CD4-positive, CD25-positive, alpha-beta regulatory T cell (primary cell): ENCODE data around the gene PODNL1. TPM values are rescaled to one million over a fixed set of nuclear protein-coding genes. Genes with fewer than 3 reads are reported as not detected.

ENCODE experiments used
- ATAC-seq, 2 donors: fragments of 150-1000 bp; cut with Tn5 transposase; one replicate each; pipeline ENCODE4 v1.10.0; 2021; ENCODE audit warnings: low read depth in 2 of 2, moderate number of reproducible peaks in 2 of 2, moderate library complexity in 1 of 2
- DNase-seq, 3 donors: peaks; one replicate each; pipeline versions ENCODE4 v3.0.0 to v3.0.0-alpha.2; 2012 to 2022; ENCODE audit warnings: mixed read lengths in 1 of 3
- H3K27ac ChIP-seq: one replicate; pipeline ENCODE4 v1.7.0; 2013; ENCODE audit warnings: mild to moderate bottlenecking, low read length; ENCODE audit not compliant: insufficient read depth, poor library complexity, severe bottlenecking
- H3K27me3 ChIP-seq: one replicate; pipeline ENCODE4 v1.7.0; 2013; ENCODE audit warnings: low read length; ENCODE audit not compliant: control insufficient read depth, insufficient read depth
- H3K36me3 ChIP-seq: one replicate; pipeline ENCODE4 v1.7.0; 2013; ENCODE audit warnings: mild to moderate bottlenecking, low read length, moderate library complexity; ENCODE audit not compliant: control insufficient read depth, insufficient read depth
- H3K4me1 ChIP-seq: 2 replicates; pipeline ENCODE4 v1.7.0; 2013; ENCODE audit warnings: mild to moderate bottlenecking, low read length; ENCODE audit not compliant: insufficient read depth, control insufficient read depth, poor library complexity, severe bottlenecking
- H3K4me3 ChIP-seq: one replicate; pipeline ENCODE4 v1.7.0; 2013; ENCODE audit warnings: low read depth, mild to moderate bottlenecking, low read length, moderate library complexity
- H3K9me3 ChIP-seq, 2 experiments: 1 replicate in 1 of 2; 2 replicates in 1 of 2; pipeline ENCODE4 v1.7.0; 2013; ENCODE audit warnings: low read length in 2 of 2, mild to moderate bottlenecking in 1 of 2, moderate library complexity in 1 of 2; ENCODE audit not compliant: control insufficient read depth in 2 of 2
- H3K27ac Mint-ChIP-seq, 3 donors: one replicate each; pipeline ENCODE4 v1.8.0; 2020 to 2022; ENCODE audit warnings: mild to moderate bottlenecking in 3 of 3, mixed read lengths in 3 of 3, moderate library complexity in 2 of 3
- H3K27me3 Mint-ChIP-seq: one replicate; pipeline ENCODE4 v1.8.0; 2022; ENCODE audit warnings: mild to moderate bottlenecking, mixed read lengths
- H3K36me3 Mint-ChIP-seq: one replicate; pipeline ENCODE4 v1.8.0; 2020; ENCODE audit warnings: mixed read lengths
- H3K4me1 Mint-ChIP-seq, 4 donors: one replicate each; pipeline ENCODE4 v1.8.0; 2020 to 2022; ENCODE audit warnings: mixed read lengths in 4 of 4, mild to moderate bottlenecking in 1 of 4
- H3K4me3 Mint-ChIP-seq, 4 donors: one replicate each; pipeline ENCODE4 v1.8.0; 2020 to 2022; ENCODE audit warnings: mild to moderate bottlenecking in 4 of 4, mixed read lengths in 4 of 4, moderate library complexity in 3 of 4
- H3K9me3 Mint-ChIP-seq, 7 donors: one replicate each; pipeline ENCODE4 v1.8.0; 2020 to 2022; ENCODE audit warnings: mixed read lengths in 7 of 7, mild to moderate bottlenecking in 3 of 7, moderate library complexity in 2 of 7
- polyA plus RNA-seq, 4 donors: library from polyadenylated mRNA; unstranded; fragments of 300-500 nt; fragmentation: Illumina TruSeq; gene quantifications; one replicate each; pipeline ENCODE4 v1.2.3, GENCODE V29; 2021
- total RNA-seq: library from RNA; stranded (reverse); gene quantifications from one replicate; pipeline ENCODE4 v1.2.3, GENCODE V29; 2022

The PODNL1 gene
- total and polyA plus RNA-seq, 5 donors from 2014 or later: 0.52 TPM; not detected in 4

GRCh38 chr19:13882836-13883235 is 55.4 kb downstream of the PODNL1 start:
- H3K4me3 Mint-ChIP-seq: peak overlapping the region in 1 of 4 donors; percentile 79
- peaks cover 38% of the 10 kb centered on the region for H3K4me1 ChIP-seq

DNA sequence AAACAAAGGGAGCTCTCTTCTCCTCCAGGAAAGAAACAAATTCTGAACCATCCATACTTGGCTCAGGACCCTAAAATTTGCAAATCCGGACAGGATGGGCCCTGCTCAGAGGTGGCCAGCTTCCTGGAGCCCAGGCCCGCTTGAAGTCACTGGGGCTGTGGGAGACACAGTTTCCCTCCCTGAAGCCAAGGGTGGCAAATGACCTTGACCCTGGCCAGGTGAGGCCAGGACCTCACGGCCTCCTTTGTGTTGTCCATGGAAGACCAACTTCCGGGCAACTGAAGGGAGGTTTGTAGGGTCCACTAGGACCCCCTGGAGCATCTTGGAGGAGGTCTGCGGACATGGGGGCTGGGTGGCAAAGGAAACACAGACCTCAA is 55.8 kb downstream of the PODNL1 start:
- Mint-ChIP-seq H3K36me3 (no peaks in the 10 kb centered on the region), H3K27ac (peak overlapping the region; percentile 86 to 92 (median 87)), H3K4me1 (peaks cover 6 to 43% (median 19%) of the 10 kb centered on the region in 4 donors), H3K4me3 (peak overlapping the region; percentile 72 to 82 (median 76)), H3K9me3 (no peaks in the 10 kb centered on the region), H3K27me3 (no peaks in the 10 kb centered on the region)
- Histone ChIP-seq H3K36me3 (no peaks in the 10 kb centered on the region), H3K9me3 (no peaks in the 10 kb centered on the region), H3K4me1 (peaks cover 38% of the 10 kb centered on the region), H3K27me3 (no peaks in the 10 kb centered on the region), H3K27ac (peak overlapping the region; percentile 61), H3K4me3 (peak overlapping the region; percentile 53)
- DNase-seq: no peak
- ATAC-seq: no peak

More at GRCh38 chr19:13882836-13883235, 55.4 kb downstream of the PODNL1 start:
- Histone ChIP-seq H3K27ac (no peak overlapping the region), H3K36me3 (no peaks in the 10 kb centered on the region), H3K9me3 (no peaks in the 10 kb centered on the region), H3K4me3 (no peak overlapping the region), H3K27me3 (no peaks in the 10 kb centered on the region)
- no peaks in the 10 kb centered on the region for H3K9me3 Mint-ChIP-seq
- H3K27ac Mint-ChIP-seq: peak overlapping the region in 2 of 3 donors; percentile 83 to 86
- DNase-seq (no peak), ATAC-seq (no peak)
- H3K4me1 Mint-ChIP-seq: peaks cover 6 to 43% (median 19%) of the 10 kb centered on the region in 4 donors
- H3K27me3 Mint-ChIP-seq: no peaks in the 10 kb centered on the region
- H3K36me3 Mint-ChIP-seq: no peaks in the 10 kb centered on the region

DNA sequence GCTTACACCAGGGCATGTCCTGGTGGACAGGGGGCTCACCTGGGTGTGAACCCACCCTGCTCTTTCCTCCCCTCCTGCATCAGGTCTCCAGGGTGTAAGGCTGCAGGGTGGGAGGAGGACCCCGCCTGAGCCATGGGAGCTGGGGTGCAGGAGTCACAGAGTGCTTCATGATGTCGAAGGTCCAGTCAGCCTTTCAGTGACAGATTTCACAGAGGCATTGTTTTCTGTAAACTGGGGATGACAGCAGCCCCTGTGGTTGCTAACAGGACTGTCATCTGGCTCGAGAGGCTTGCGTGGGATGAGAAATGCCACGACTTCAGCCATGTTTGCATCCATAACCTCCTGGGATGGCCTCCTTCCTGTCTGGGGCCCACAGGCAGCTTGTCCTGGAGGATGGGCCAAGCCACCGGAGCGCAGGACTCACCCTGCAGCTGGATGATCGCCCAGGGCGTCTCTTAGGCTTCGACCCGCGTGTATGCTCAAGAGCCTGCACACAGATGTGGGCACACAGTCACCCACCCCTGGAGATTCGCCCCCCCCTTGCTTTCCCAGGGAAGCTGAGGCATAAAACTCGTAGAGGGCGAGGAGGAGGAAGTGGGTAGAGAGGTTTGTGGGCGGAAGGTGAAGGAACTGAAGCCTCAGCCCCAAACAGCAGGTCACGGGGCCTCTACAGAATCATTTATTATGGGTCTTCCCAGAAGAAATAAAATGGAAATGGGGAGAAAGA is 56.4 kb downstream of the PODNL1 start:
- H3K27ac ChIP-seq: peak overlapping the region; percentile 61
- peak overlapping the region; percentile 53 for H3K4me3 ChIP-seq
- H3K9me3 ChIP-seq: no peaks in the 10 kb centered on the region
- Mint-ChIP-seq H3K27me3 (no peaks in the 10 kb centered on the region), H3K9me3 (no peaks in the 10 kb centered on the region), H3K4me1 (peaks cover 6 to 43% (median 19%) of the 10 kb centered on the region in 4 donors), H3K4me3 (peak overlapping the region; percentile 72 to 82 (median 76)), H3K27ac (peak overlapping the region; percentile 86 to 92 (median 87)), H3K36me3 (no peaks in the 10 kb centered on the region)
- H3K27me3 ChIP-seq: no peaks in the 10 kb centered on the region
- peak in 1 of 3 donors; percentile 72 for DNase-seq
- no peak for ATAC-seq
- H3K36me3 ChIP-seq: no peaks in the 10 kb centered on the region
- peaks cover 38% of the 10 kb centered on the region for H3K4me1 ChIP-seq

GRCh38 chr19:13881251-13881691 is 56.9 kb downstream of the PODNL1 start:
- no peak for ATAC-seq
- Mint-ChIP-seq H3K4me3 (peak overlapping the region in 2 of 4 donors; percentile 41 to 72), H3K9me3 (no peaks in the 10 kb centered on the region)

More at GRCh38 chr19:13881251-13881691, 56.9 kb downstream of the PODNL1 start:
- H3K4me3 ChIP-seq: no peak overlapping the region
- H3K27me3 Mint-ChIP-seq: no peaks in the 10 kb centered on the region
- peak in 1 of 3 donors; percentile 27 for DNase-seq
- no peaks in the 10 kb centered on the region for H3K36me3 Mint-ChIP-seq
- H3K27me3 ChIP-seq: no peaks in the 10 kb centered on the region
- peaks cover 38% of the 10 kb centered on the region for H3K4me1 ChIP-seq
- peaks cover 6 to 43% (median 19%) of the 10 kb centered on the region in 4 donors for H3K4me1 Mint-ChIP-seq
- no peaks in the 10 kb centered on the region for H3K9me3 ChIP-seq
- peak overlapping the region; percentile 76 to 92 (median 86) for H3K27ac Mint-ChIP-seq
- H3K27ac ChIP-seq: peak overlapping the region; percentile 61
- H3K36me3 ChIP-seq: no peaks in the 10 kb centered on the region

Other genes starting within 250 kb of the PODNL1 start
- 38.2 TPM for gene MRI1, start 173.9 kb downstream of the PODNL1 start, total RNA-seq
- gene MRI1, start 173.9 kb downstream of the PODNL1 start, polyA plus RNA-seq: 1 to 10 TPM; 6.6 to 9.3 (median 8.5) TPM
- 61.2 TPM for gene C19orf53, start 164.0 kb downstream of the PODNL1 start, total RNA-seq
- 100 to 1,000 TPM; 205 to 244 (median 237) TPM for gene C19orf53, start 164.0 kb downstream of the PODNL1 start, polyA plus RNA-seq
- gene ZSWIM4, start 143.0 kb downstream of the PODNL1 start, total RNA-seq: 4.5 TPM
- gene ZSWIM4, start 143.0 kb downstream of the PODNL1 start, polyA plus RNA-seq: under 1 TPM; 0.46 to 0.82 (median 0.54) TPM
- not detected for gene NANOS3, start 61.3 kb downstream of the PODNL1 start, total RNA-seq
- not detected for gene NANOS3, start 61.3 kb downstream of the PODNL1 start, polyA plus RNA-seq
- gene BRME1, start 32.3 kb downstream of the PODNL1 start, total RNA-seq: 1.7 TPM
- under 1 TPM in 3 of 4 donors, not detected in 1; 0.24 to 0.63 (median 0.53) TPM for gene BRME1, start 32.3 kb downstream of the PODNL1 start, polyA plus RNA-seq
- gene CC2D1A, start 32.2 kb downstream of the PODNL1 start, total RNA-seq: 35.0 TPM
- 1 to 10 TPM; 3.7 to 4.9 (median 4.2) TPM for gene CC2D1A, start 32.2 kb downstream of the PODNL1 start, polyA plus RNA-seq
- gene DCAF15, start 14.1 kb upstream of the PODNL1 start, total RNA-seq: 82.9 TPM
- 1 to 10 TPM; 5.3 to 7.5 (median 5.9) TPM for gene DCAF15, start 14.1 kb upstream of the PODNL1 start, polyA plus RNA-seq
- gene RFX1, start 67.9 kb upstream of the PODNL1 start, total RNA-seq: 23.2 TPM
- 1 to 10 TPM in 2 of 4 donors, under 1 TPM in 2; 0.48 to 1.6 (median 0.83) TPM for gene RFX1, start 67.9 kb upstream of the PODNL1 start, polyA plus RNA-seq
- gene RLN3, start 89.7 kb upstream of the PODNL1 start, total RNA-seq: not detected
- under 1 TPM in 1 of 4 donors, not detected in 3; 0.55 TPM for gene RLN3, start 89.7 kb upstream of the PODNL1 start, polyA plus RNA-seq
- gene IL27RA, start 93.3 kb upstream of the PODNL1 start, total RNA-seq: 51.9 TPM
- gene IL27RA, start 93.3 kb upstream of the PODNL1 start, polyA plus RNA-seq: 10 to 100 TPM; 71.2 to 78.4 (median 74.6) TPM
- gene PALM3, start 123.7 kb upstream of the PODNL1 start, total RNA-seq: not detected
- gene PALM3, start 123.7 kb upstream of the PODNL1 start, polyA plus RNA-seq: not detected
- 0.91 TPM for gene MISP3, start 134.4 kb upstream of the PODNL1 start, total RNA-seq
- under 1 TPM in 3 of 4 donors, not detected in 1; 0.22 to 0.64 (median 0.44) TPM for gene MISP3, start 134.4 kb upstream of the PODNL1 start, polyA plus RNA-seq
- not detected for gene C19orf67, start 147.4 kb upstream of the PODNL1 start, total RNA-seq
- not detected for gene C19orf67, start 147.4 kb upstream of the PODNL1 start, polyA plus RNA-seq
- gene SAMD1, start 152.3 kb upstream of the PODNL1 start, total RNA-seq: 24.1 TPM
- 1 to 10 TPM in 2 of 4 donors, under 1 TPM in 2; 0.80 to 1.4 (median 1.0) TPM for gene SAMD1, start 152.3 kb upstream of the PODNL1 start, polyA plus RNA-seq
- 40.2 TPM for gene PRKACA, start 179.3 kb upstream of the PODNL1 start, total RNA-seq
- gene PRKACA, start 179.3 kb upstream of the PODNL1 start, polyA plus RNA-seq: 1 to 10 TPM in 2 of 4 donors, under 1 TPM in 2; 0.47 to 1.8 (median 1.00) TPM
- gene ASF1B, start 198.2 kb upstream of the PODNL1 start, total RNA-seq: 4.6 TPM
- gene ASF1B, start 198.2 kb upstream of the PODNL1 start, polyA plus RNA-seq: 10 to 100 TPM in 1 of 4 donors, 1 to 10 TPM in 3; 6.2 to 10.1 (median 8.7) TPM